ENCODE results near the gene C15orf61. TPM values are rescaled to one million over a fixed set of nuclear protein-coding genes. Genes with fewer than 3 reads are reported as not detected.
A peak's percentile ranks its signal among the peaks of the same experiment; 100 is the strongest.

C15orf61 gene
- total and polyA plus RNA-seq, 2 of the 13 experiments (the other 11 are each of a cell fraction or from before 2014, with no cell fraction given) = 2.1 to 6.6 TPM

- TF ChIP-seq ZNF687 (CRISPR knock-in tag; IDR thresholded peaks at IDR 0.05) = peak; percentile 98
- peak; percentile 97 for TF ChIP-seq ZNF546 (CRISPR knock-in tag; conservative IDR thresholded peaks at IDR 0.05)
- peak; percentile 79; the same call in 1 of the 2 replicates for TF ChIP-seq ZNF235 (CRISPR knock-in tag; IDR thresholded peaks at IDR 0.05; ENCODE audit: borderline replicate concordance)
- TF ChIP-seq POLR2A (IDR thresholded peaks at IDR 0.05; ENCODE audit: insufficient read depth in 1 of 2, low read depth in 2 of 2, low read length in 2 of 2) = peak; percentile 66 to 83; a peak in 3 of 4 replicates
- peak; percentile 77 for TF ChIP-seq ZNF768 (CRISPR knock-in tag; IDR thresholded peaks at IDR 0.05)
- 0 out of 2 replicates have a peak, but pooled peaks have one; percentile 38 for TF ChIP-seq ZKSCAN5 (CRISPR knock-in tag; IDR thresholded peaks at IDR 0.05)
- no peak for TF ChIP-seq ZNF674 (CRISPR knock-in tag; IDR thresholded peaks at IDR 0.05; ENCODE audit: low read depth)
- TF ChIP-seq ZNF101 (CRISPR knock-in tag; IDR thresholded peaks at IDR 0.05; ENCODE audit: borderline replicate concordance, low read depth) = 0 out of 2 replicates have a peak, but pooled peaks have one; percentile 40
- peak; percentile 84 for TF ChIP-seq ASH2L (IDR thresholded peaks at IDR 0.05; ENCODE audit: insufficient read length, low read depth, low read length)
- no peak for TF ChIP-seq TBL1XR1 (IDR thresholded peaks at IDR 0.05; ENCODE audit: borderline replicate concordance, low read length, partially characterized antibody)
- TF ChIP-seq, protein P1, sequence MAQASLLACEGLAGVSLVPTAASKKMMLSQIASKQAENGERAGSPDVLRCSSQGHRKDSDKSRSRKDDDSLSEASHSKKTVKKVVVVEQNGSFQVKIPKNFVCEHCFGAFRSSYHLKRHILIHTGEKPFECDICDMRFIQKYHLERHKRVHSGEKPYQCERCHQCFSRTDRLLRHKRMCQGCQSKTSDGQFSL (CRISPR knock-in tag; IDR thresholded peaks at IDR 0.05) = no peak
- TF ChIP-seq PHF21A (CRISPR knock-in tag; IDR thresholded peaks at IDR 0.05) = peak; percentile 76
- TF ChIP-seq HIVEP1 (CRISPR knock-in tag; IDR thresholded peaks at IDR 0.05) = peak; percentile 91
- peak; percentile 74 for TF ChIP-seq AHR (CRISPR knock-in tag; IDR thresholded peaks at IDR 0.05)
- no peak for TF ChIP-seq ZEB1 (IDR thresholded peaks at IDR 0.05; ENCODE audit: insufficient replicate concordance, low read depth)
- TF ChIP-seq RBFOX2 (IDR thresholded peaks at IDR 0.05; ENCODE audit: low read depth, low read length) = peak; percentile 95
- TF ChIP-seq CAMTA2 (CRISPR knock-in tag; IDR thresholded peaks at IDR 0.05; ENCODE audit: borderline replicate concordance) = peak; percentile 77
- TF ChIP-seq, protein P2, sequence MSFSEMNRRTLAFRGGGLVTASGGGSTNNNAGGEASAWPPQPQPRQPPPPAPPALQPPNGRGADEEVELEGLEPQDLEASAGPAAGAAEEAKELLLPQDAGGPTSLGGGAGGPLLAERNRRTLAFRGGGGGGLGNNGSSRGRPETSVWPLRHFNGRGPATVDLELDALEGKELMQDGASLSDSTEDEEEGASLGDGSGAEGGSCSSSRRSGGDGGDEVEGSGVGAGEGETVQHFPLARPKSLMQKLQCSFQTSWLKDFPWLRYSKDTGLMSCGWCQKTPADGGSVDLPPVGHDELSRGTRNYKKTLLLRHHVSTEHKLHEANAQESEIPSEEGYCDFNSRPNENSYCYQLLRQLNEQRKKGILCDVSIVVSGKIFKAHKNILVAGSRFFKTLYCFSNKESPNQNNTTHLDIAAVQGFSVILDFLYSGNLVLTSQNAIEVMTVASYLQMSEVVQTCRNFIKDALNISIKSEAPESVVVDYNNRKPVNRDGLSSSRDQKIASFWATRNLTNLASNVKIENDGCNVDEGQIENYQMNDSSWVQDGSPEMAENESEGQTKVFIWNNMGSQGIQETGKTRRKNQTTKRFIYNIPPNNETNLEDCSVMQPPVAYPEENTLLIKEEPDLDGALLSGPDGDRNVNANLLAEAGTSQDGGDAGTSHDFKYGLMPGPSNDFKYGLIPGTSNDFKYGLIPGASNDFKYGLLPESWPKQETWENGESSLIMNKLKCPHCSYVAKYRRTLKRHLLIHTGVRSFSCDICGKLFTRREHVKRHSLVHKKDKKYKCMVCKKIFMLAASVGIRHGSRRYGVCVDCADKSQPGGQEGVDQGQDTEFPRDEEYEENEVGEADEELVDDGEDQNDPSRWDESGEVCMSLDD (CRISPR knock-in tag; IDR thresholded peaks at IDR 0.05; ENCODE audit: borderline replicate concordance) = peak; percentile 77
- TF ChIP-seq MED8 (CRISPR knock-in tag; IDR thresholded peaks at IDR 0.05; ENCODE audit: insufficient replicate concordance) = no peak
- peak; percentile 89 for TF ChIP-seq ZNF598 (CRISPR knock-in tag; IDR thresholded peaks at IDR 0.05; ENCODE audit: borderline replicate concordance)
- peak; percentile 79 for TF ChIP-seq SP4 (CRISPR knock-in tag; IDR thresholded peaks at IDR 0.05)
- peak; percentile 52; the same call in 1 of the 2 replicates for TF ChIP-seq PITX1 (CRISPR knock-in tag; IDR thresholded peaks at IDR 0.05)
Observed at GRCh38 chr15:67521029-67521782, at the start of gene C15orf61 (continued).
